ENCODE data around the gene ABCD3. TPM values are rescaled to one million over a fixed set of nuclear protein-coding genes. Genes with fewer than 3 reads are reported as not detected.

ABCD3 gene
- total RNA-seq, 1 donor = 30.4 TPM

GRCh38 chr1:94551449-94551848 lies 133.3 kb downstream of the ABCD3 start:
- DNase-seq (ENCODE audit: insufficient read length, low spot score, missing footprints) = no peak
- Histone ChIP-seq H3K27ac (ENCODE audit: low read depth, low read length) (no peak overlapping the region), H3K27me3 (ENCODE audit: insufficient read depth, low read length) (peaks cover 20% of the 10 kb centered on the region), H3K9me3 (ENCODE audit: low read depth, low read length) (no peaks in the 10 kb centered on the region), H4K20me1 (ENCODE audit: insufficient read depth, low read length) (no peaks in the 10 kb centered on the region), H3K79me2 (ENCODE audit: insufficient read depth, low read length) (no peaks in the 10 kb centered on the region), H2AFZ (ENCODE audit: low read length) (no peak overlapping the region), H3K36me3 (ENCODE audit: insufficient read depth, low read length) (no peaks in the 10 kb centered on the region), H3K4me1 (ENCODE audit: insufficient read depth, low read length) (no peaks in the 10 kb centered on the region), H3K4me2 (ENCODE audit: insufficient read depth, low read length) (no peak overlapping the region), H3K4me3 (ENCODE audit: insufficient read depth, low read length) (no peak overlapping the region)
- TF ChIP-seq CTCF (IDR thresholded peaks at IDR 0.05; ENCODE audit: extremely low read depth, low read depth, low read length) = no peak

DNA sequence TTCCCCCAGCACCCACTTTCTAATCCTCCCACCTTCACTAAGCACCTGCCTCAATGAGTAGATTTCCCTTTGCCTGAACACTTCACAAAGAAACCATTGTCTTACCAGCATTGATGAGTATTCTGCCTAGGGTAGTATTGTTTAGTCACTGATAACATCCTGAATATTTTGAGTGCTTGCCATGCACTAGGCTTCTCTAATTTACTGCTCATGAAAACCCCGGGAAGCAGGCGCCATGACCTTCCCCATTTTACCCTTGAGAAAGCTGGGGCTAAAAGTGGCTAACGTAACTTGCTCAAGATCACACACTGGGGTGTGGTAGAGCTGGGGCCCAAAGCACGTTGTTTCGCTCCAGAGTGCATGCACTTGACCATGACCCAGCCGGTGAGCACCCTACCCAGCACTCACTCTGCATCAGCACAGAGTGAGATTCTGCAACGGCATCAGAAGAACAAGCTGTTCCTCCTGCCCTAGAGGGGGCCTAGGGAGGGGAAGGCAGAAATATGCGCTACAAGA lies 133.9 kb downstream of the ABCD3 start:
- Histone ChIP-seq H2AFZ (ENCODE audit: low read length) (no peak overlapping the region), H3K4me3 (ENCODE audit: insufficient read depth, low read length) (no peak overlapping the region), H3K9me3 (ENCODE audit: low read depth, low read length) (no peaks in the 10 kb centered on the region), H4K20me1 (ENCODE audit: insufficient read depth, low read length) (no peaks in the 10 kb centered on the region), H3K27ac (ENCODE audit: low read depth, low read length) (no peak overlapping the region), H3K36me3 (ENCODE audit: insufficient read depth, low read length) (no peaks in the 10 kb centered on the region), H3K4me2 (ENCODE audit: insufficient read depth, low read length) (no peak overlapping the region), H3K4me1 (ENCODE audit: insufficient read depth, low read length) (no peaks in the 10 kb centered on the region), H3K27me3 (ENCODE audit: insufficient read depth, low read length) (peaks cover 20% of the 10 kb centered on the region), H3K79me2 (ENCODE audit: insufficient read depth, low read length) (no peaks in the 10 kb centered on the region)
- DNase-seq (ENCODE audit: insufficient read length, low spot score, missing footprints) = no peak
- no peak for TF ChIP-seq CTCF (IDR thresholded peaks at IDR 0.05; ENCODE audit: extremely low read depth, low read depth, low read length)

GRCh38 chr1:94553323-94553730 lies 135.1 kb downstream of the ABCD3 start:
- no peak overlapping the region for H3K4me2 ChIP-seq (ENCODE audit: insufficient read depth, low read length)
- peaks cover 20% of the 10 kb centered on the region for H3K27me3 ChIP-seq (ENCODE audit: insufficient read depth, low read length)
- H3K4me1 ChIP-seq (ENCODE audit: insufficient read depth, low read length) = no peaks in the 10 kb centered on the region
- H3K27ac ChIP-seq (ENCODE audit: low read depth, low read length) = no peak overlapping the region
- no peak overlapping the region for H2AFZ ChIP-seq (ENCODE audit: low read length)
- no peaks in the 10 kb centered on the region for H3K9me3 ChIP-seq (ENCODE audit: low read depth, low read length)
- no peaks in the 10 kb centered on the region for H3K36me3 ChIP-seq (ENCODE audit: insufficient read depth, low read length)
- TF ChIP-seq CTCF (IDR thresholded peaks at IDR 0.05; ENCODE audit: extremely low read depth, low read depth, low read length) = no peak
- H3K4me3 ChIP-seq (ENCODE audit: insufficient read depth, low read length) = no peak overlapping the region
- H4K20me1 ChIP-seq (ENCODE audit: insufficient read depth, low read length) = no peaks in the 10 kb centered on the region
- H3K79me2 ChIP-seq (ENCODE audit: insufficient read depth, low read length) = no peaks in the 10 kb centered on the region
- no peak for DNase-seq (ENCODE audit: insufficient read length, low spot score, missing footprints)

- no peak for DNase-seq (ENCODE audit: insufficient read length, low spot score, missing footprints)
- H3K36me3 ChIP-seq (ENCODE audit: insufficient read depth, low read length) = no peaks in the 10 kb centered on the region
- H2AFZ ChIP-seq (ENCODE audit: low read length) = no peak overlapping the region
- TF ChIP-seq CTCF (IDR thresholded peaks at IDR 0.05; ENCODE audit: extremely low read depth, low read depth, low read length) = no peak
- H3K9me3 ChIP-seq (ENCODE audit: low read depth, low read length) = no peaks in the 10 kb centered on the region
- H3K79me2 ChIP-seq (ENCODE audit: insufficient read depth, low read length) = no peaks in the 10 kb centered on the region
- no peak overlapping the region for H3K27ac ChIP-seq (ENCODE audit: low read depth, low read length)
- H3K4me1 ChIP-seq (ENCODE audit: insufficient read depth, low read length) = no peaks in the 10 kb centered on the region
- H3K4me2 ChIP-seq (ENCODE audit: insufficient read depth, low read length) = no peak overlapping the region
- no peaks in the 10 kb centered on the region for H4K20me1 ChIP-seq (ENCODE audit: insufficient read depth, low read length)
- no peak overlapping the region for H3K4me3 ChIP-seq (ENCODE audit: insufficient read depth, low read length)
- H3K27me3 ChIP-seq (ENCODE audit: insufficient read depth, low read length) = peaks cover 18% of the 10 kb centered on the region
Measured at GRCh38 chr1:94553931-94554330, 135.7 kb downstream of the ABCD3 start.
